WERI-Rb-1 (cell line): ENCODE data around the gene HMCN2.

Experiments
- DNase-seq: peaks from one replicate; pipeline ENCODE4 v3.0.0-alpha.2; 2020
- H3K27ac ChIP-seq: fragments of 250-450 bp; sonication (Bioruptor Pico); 2 replicates; pipeline ENCODE4 v1.5.1; 2020; ENCODE audit warnings: mild to moderate bottlenecking, moderate library complexity
- H3K27me3 ChIP-seq: fragments of 250-450 bp; sonication (Bioruptor Pico); 2 replicates; pipeline ENCODE4 v1.5.1; 2021; ENCODE audit warnings: mild to moderate bottlenecking, low read depth, moderate library complexity; ENCODE audit not compliant: insufficient read depth, severe bottlenecking
- H3K36me3 ChIP-seq: fragments of 250-450 bp; sonication (Bioruptor Pico); 2 replicates; pipeline ENCODE4 v1.5.1; 2020; ENCODE audit warnings: mild to moderate bottlenecking, moderate library complexity
- H3K4me3 ChIP-seq: 2 replicates; pipeline ENCODE4 v1.5.1; 2011; ENCODE audit warnings: low read depth, mild to moderate bottlenecking, control low read depth, low read length
- H3K9me3 ChIP-seq: fragments of 250-450 bp; sonication (Bioruptor Pico); 2 replicates; pipeline ENCODE4 v1.5.1; 2021; ENCODE audit warnings: mild to moderate bottlenecking, moderate library complexity; ENCODE audit not compliant: severe bottlenecking
- CTCF ChIP-seq: IDR thresholded peaks from 2 replicates; pipeline ENCODE4 v1.5.1; 2011; ENCODE audit warnings: low read depth, mild to moderate bottlenecking, control low read depth, inconsistent platforms, low read length

The HMCN2 gene

GRCh38 chr9:130225071-130225470, 40.5 kb upstream of the HMCN2 start:
- Histone ChIP-seq H3K36me3 (peaks cover 72% of the 10 kb centered on the region), H3K27me3 (no peaks in the 10 kb centered on the region), H3K27ac (peak overlapping the region; percentile 78), H3K9me3 (peaks cover 13% of the 10 kb centered on the region), H3K4me3 (no peak overlapping the region)
- DNase-seq: peak; percentile 69
- no peak for TF ChIP-seq CTCF

- Histone ChIP-seq H3K27me3 (no peaks in the 10 kb centered on the region), H3K4me3 (no peak overlapping the region), H3K27ac (peak overlapping the region; percentile 78), H3K36me3 (peaks cover 76% of the 10 kb centered on the region), H3K9me3 (peaks cover 13% of the 10 kb centered on the region)
- no peak for DNase-seq
- no peak for TF ChIP-seq CTCF
These were observed 40.0 kb upstream of the HMCN2 start for GRCh38 chr9:130225586-130225985.

GRCh38 chr9:130226112-130226511, 39.4 kb upstream of the HMCN2 start:
- Histone ChIP-seq H3K4me3 (no peak overlapping the region), H3K36me3 (peaks cover 79% of the 10 kb centered on the region), H3K27me3 (no peaks in the 10 kb centered on the region), H3K27ac (peak overlapping the region; percentile 78), H3K9me3 (peaks cover 13% of the 10 kb centered on the region)
- no peak for TF ChIP-seq CTCF
- no peak for DNase-seq

- Histone ChIP-seq H3K27ac (no peak overlapping the region), H3K27me3 (no peaks in the 10 kb centered on the region), H3K36me3 (peaks cover 88% of the 10 kb centered on the region), H3K4me3 (no peak overlapping the region), H3K9me3 (peaks cover 13% of the 10 kb centered on the region)
- DNase-seq: no peak
- no peak for TF ChIP-seq CTCF
These were observed 37.7 kb upstream of the HMCN2 start for GRCh38 chr9:130227833-130228232.

- no peak for DNase-seq
- TF ChIP-seq CTCF: no peak
- Histone ChIP-seq H3K27me3 (no peaks in the 10 kb centered on the region), H3K4me3 (no peak overlapping the region), H3K27ac (no peak overlapping the region), H3K9me3 (peaks cover 10% of the 10 kb centered on the region), H3K36me3 (peaks cover 92% of the 10 kb centered on the region)
These were observed 35.8 kb upstream of the HMCN2 start for GRCh38 chr9:130229759-130230158.

- H3K4me3 ChIP-seq: no peak overlapping the region
- H3K27me3 ChIP-seq: no peaks in the 10 kb centered on the region
- DNase-seq: no peak
- H3K27ac ChIP-seq: no peak overlapping the region
- H3K36me3 ChIP-seq: peaks cover 95% of the 10 kb centered on the region
- H3K9me3 ChIP-seq: peaks cover 9% of the 10 kb centered on the region
- no peak for TF ChIP-seq CTCF
These were observed 34.9 kb upstream of the HMCN2 start for GRCh38 chr9:130230631-130231030.
